HG03432 (cell line): ENCODE results near the gene GP1BB.
A peak's percentile ranks its signal among the peaks of the same experiment; 100 is the strongest.

Experiments used
- ATAC-seq: cut with Tn5 transposase; IDR thresholded peaks from one replicate; pipeline ENCODE4 v1.9.1; 2021; ENCODE audit warnings: mild to moderate bottlenecking, moderate library complexity; ENCODE audit not compliant: unreplicated experiment

The GP1BB gene

DNA sequence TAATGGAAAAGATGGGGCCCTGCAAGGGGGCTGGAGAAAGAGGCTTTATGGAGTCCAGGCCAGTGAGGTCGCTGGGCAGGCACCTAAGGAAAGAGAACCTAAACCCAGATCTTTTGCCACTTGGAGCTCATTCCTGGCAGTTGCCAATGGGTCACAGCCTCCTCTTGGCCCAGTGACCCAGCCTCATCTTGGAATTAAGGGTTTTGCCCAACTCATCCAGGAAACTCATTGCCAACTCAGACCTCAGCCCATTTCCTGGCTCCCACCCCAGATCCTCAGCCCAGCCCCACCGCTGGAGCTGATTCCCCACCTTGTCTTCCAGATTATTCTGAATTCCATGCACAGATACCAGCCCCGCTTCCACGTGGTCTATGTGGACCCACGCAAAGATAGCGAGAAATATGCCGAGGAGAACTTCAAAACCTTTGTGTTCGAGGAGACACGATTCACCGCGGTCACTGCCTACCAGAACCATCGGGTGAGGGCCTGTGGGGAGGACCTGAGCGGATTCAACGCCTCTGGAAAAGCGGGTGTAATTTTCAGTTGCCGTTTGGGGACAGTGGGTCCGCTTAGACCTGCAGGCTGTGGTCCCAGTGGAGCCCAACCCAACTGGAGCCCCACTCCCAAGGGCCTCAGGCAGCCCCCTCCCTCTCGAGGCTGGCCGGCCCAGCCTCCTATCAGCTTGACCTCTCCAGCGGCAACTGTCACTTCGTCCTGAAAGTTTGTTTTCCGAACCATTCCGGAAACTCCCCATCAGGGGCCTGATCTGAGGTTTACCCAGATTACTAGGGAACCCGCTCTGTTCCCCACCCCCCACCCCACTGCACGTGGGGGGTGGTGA, 41.5 kb downstream of the GP1BB start:
- no peak for ATAC-seq

DNA sequence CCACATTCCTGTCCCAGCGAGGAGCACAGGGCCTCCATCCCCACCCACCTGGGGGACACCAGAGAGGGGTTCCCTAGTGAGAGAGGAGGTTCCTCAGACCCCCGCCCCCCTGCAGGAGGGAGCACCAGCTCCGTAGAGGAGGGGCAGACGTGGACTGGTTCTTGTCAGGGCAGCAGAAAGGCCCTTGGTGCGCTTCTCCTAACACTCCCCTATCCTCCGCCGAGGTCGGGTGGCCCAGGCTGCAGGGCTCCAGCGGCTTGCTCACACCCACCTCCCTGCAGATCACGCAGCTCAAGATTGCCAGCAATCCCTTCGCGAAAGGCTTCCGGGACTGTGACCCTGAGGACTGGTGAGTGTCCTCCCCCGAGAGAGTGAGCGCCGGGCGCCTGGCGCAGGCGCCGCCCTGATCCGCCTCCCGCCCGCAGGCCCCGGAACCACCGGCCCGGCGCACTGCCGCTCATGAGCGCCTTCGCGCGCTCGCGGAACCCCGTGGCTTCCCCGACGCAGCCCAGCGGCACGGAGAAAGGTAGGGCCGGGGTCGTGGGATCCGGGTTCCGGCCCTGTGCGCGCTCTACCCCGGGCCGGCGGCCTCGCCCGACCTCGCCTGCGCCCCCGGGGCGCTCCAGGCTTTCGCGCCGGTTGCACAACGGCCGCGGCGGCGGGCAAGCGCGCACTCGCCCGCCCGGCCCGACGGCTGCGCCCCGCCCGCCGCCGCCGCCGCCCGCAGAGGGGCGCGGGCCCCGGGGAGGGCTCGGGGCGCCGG, 42.3 kb downstream of the GP1BB start:
- no peak for ATAC-seq

DNA sequence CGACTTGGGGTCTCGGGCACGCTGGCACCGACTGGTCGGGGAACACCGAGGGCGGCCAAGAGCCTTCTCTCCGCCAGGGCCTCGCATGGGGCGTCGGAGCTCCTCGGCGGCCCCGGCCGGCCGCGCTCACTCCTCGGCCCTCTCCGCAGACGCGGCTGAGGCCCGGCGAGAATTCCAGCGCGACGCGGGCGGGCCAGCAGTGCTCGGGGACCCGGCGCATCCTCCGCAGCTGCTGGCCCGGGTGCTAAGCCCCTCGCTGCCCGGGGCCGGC, 42.8 kb downstream of the GP1BB start:
- ATAC-seq, result no peak

DNA sequence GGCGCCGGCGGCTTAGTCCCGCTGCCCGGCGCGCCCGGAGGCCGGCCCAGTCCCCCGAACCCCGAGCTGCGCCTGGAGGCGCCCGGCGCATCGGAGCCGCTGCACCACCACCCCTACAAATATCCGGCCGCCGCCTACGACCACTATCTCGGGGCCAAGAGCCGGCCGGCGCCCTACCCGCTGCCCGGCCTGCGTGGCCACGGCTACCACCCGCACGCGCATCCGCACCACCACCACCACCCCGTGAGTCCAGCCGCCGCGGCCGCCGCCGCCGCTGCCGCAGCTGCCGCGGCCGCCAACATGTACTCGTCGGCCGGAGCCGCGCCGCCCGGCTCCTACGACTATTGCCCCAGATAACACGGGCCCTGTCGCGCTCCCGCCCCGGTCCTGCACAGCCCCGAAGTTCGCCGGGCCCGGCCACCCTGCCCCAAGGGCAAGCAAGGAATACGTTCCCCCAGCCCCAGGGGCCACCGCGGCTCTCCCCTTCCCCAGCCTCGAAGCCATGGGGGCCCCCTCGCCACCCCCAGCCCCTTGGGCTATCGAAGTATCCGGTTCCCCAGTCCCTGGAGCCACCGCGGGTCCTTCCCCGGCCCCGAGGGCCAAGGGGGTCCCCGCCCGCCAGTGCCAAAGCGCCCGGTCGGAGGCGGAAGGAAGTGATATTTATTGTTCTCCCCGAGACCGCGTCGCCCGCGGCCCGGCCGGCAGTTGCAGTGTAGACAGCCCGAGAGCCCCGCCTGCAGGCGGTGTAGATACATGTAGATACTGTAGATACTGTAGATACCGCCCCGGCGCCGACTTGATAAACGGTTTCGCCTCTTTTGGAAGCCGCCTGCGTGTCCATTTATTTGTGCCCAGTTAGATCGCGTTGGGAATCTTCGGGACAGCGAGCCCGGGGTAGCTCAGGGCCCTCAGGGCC, 43.4 kb downstream of the GP1BB start:
- no peak for ATAC-seq

DNA sequence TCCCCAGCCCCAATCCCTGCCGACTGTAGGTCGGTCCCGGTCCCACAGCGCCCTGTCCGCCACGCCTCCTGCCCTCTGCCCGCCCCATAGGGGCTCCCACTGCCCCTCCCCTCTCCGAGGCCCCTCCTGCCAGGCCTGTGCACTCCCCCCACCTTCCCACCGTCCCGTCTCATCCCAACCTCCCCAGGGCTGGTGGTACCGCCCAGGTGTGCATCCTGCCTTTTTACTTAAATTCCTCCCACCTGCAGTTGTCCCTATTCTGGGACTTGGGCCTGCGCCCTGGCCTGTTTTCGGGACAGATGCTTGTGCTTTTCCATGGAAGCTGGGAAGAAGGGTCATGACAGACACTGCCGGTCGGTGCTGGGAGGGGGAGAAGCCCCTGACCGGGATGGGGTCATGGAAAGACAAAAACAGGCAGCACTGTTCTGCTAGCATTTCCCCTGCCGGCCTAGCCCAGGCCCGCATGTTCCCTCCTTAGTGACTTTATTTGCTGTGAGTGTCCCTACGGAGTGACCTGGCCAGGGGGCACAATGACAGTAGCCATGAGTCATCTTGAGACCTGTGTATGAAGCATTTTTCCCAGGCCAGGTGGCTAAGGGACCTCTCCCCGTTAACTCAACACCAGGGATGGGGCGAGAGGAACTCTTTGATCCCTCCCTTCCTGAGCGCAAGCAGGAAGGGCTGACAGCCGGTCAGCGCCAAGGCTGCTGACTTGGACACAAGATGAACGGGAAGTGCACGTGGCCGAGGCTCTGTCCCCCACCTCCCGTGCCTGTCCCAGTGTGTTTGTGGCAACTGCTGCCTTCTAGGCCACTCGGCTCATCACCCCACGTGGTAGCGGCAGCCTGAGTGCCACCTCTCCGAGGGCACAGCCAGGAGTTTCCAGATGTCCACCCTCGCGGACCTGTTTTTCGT, 44.3 kb downstream of the GP1BB start:
- no peak for ATAC-seq

DNA sequence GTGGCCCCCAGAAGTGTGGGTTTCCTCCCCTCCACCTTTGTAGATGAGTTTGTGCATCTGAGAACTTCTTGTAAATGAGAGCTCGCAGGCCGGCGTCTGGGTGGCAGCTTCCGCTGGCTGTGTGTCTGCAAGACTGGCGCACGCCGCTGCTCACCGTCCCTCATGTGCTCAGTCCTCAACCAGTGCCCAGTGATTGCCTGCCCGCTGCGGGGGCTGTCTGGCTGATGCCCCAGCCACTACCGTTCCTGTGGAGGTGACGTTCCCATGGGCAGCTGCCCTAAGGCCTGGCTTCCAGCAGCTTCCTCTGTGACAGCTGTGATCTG, 46.0 kb downstream of the GP1BB start:
- ATAC-seq, result no peak

DNA sequence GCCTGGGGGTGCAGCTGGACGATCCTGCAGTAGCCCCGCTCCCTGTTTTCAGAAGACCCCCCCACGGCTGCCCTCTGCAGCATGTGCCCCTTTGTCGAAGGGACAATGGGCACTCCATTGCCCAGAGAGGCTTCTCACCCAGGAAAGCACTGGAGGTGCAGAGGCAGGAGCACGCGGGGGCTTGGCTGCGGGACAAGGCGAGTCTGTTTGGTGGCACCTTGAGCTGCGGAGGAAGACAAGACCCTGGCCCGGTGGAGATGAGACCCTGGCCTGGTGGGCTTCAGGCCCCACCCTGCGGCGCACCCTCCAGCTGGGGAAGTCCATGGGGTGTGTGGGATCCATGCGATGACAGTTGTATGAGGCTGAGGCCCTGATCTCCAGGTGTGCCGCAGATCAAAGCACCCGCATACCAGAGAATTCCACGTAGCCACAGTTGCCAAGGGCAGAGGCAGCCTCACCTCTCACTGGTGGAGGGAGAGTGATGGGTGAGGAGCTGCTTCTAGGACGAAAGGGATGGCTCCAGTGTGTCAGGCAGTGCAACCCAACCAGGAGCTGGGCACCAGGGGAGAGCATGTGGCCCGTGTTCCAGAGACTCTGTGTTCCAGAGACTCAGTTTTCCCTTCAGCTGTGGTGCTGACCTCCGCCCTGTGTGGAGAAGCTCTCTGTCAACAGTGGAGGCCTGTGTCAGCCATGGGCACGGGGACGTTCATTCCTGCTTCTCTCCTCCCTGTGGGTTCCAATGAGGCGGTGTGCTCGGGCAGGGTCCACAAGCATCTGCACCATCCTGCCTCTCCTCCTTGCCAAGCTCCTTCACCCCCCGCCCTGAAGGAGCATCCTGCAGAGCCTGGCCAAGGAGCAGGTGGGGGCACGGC, 47.2 kb downstream of the GP1BB start:
- ATAC-seq, result no peak

DNA sequence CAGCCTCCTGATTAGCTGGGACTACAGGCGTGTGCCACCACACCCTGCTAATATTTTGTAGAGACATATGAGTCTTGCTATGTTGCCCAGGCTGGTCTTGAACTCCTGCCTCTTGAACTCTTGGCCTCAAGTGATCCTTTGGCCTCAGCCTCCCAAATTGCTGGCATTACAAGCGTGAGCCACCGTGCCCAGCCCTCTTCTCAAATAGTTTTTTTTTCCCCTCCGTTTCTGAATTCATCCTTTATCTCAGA, 49.0 kb downstream of the GP1BB start:
- no peak for ATAC-seq

DNA sequence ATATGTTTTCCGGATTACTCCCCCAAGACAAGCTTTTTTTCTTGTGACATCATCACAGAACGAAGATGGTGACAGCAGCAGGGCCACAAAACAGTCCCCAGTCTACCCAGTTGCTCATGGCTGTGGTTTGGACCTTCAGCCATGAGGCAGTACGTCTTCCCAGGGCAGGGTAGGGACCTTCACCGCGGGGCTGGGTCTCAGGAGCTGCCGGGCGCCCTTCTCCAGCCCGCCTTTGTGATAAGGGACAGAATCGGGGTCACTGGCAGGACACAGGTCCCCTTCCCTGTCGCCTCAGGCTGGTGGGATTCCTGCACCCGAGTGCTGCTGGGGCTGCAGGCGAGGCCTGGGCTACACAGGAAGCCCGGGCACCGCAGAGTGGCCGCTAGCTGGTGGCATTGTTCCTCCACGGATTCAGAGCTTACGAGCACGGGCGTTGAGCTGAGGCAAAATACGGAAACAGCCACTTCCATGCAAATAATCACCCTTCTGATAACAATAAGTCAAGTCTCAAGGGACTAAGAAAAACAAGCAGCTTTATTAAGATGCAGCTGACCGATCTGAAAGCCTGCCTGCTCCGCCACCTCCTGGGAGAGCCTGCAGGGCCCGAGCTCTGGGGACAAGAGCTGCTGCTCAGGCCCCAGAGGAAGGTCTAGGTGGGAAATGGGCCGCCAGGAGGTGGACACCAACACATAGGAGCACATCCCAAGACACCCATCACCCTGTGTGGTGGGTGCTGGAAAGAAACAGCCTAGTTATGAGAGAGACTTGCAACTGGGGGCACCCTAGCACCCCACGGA, 49.5 kb downstream of the GP1BB start:
- ATAC-seq, result peak; percentile 74

DNA sequence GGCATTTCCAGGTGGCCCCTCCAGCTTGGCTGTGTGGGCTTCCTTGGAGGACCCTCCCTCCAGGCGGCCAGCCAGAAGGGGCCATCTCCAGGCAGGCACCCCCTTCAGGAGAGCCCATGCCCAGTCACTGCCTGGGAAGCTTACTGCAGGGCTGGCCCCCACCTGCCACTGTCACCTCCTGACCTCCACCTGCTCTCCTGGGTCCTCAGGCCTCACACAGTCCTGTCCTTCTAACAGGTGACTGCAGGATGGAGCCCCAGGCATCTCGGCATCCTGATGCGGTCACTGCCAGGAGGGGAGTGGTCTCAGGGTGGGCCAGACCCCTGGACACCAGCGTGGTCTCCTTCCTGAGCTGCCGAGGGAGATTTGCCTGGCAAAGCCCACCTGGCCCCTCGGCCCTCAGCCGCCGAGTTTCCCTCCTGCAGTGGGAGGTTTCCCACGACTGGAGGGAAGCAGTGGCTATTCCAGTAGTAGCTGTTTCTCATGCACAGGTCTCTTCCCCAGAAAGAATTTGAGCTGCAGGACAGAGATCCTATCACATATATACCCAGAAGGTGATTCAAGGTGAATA, 50.2 kb downstream of the GP1BB start:
- ATAC-seq, result no peak
